ENCODE data around the gene USP47.

GRCh38 chr11:11959601-11960000 lies 117.8 kb downstream of the USP47 start:
- TF ChIP-seq CTCF (CRISPR knock-in tag; IDR thresholded peaks at IDR 0.05), result no peak
- TF ChIP-seq MYC (CRISPR knock-in tag; IDR thresholded peaks at IDR 0.05; ENCODE audit: borderline replicate concordance), result no peak
- no peak for TF ChIP-seq SP4 (CRISPR knock-in tag; IDR thresholded peaks at IDR 0.05)
